Tibial nerve (tissue), 4 donors: ENCODE results near the gene HADHA.

ENCODE experiments used
- CTCF ChIP-seq, 5 experiments: fragments of 200-600 bp in 3 of 5; fragments of 450-650 bp in 2 of 5; sonication (generic) in 3 of 5; IDR thresholded peaks; one replicate each; pipeline ENCODE4 v1.5.1; 2016 to 2019; ENCODE audit warnings: antibody characterized with exemption in 5 of 5, mild to moderate bottlenecking in 3 of 5, moderate library complexity in 2 of 5
- EP300 ChIP-seq, 2 donors: sonication (generic); formaldehyde crosslinking; IDR thresholded peaks; one replicate each; pipeline ENCODE4 v1.6.1; 2017; ENCODE audit warnings: antibody characterized with exemption in 2 of 2, mild to moderate bottlenecking in 1 of 2

DNA sequence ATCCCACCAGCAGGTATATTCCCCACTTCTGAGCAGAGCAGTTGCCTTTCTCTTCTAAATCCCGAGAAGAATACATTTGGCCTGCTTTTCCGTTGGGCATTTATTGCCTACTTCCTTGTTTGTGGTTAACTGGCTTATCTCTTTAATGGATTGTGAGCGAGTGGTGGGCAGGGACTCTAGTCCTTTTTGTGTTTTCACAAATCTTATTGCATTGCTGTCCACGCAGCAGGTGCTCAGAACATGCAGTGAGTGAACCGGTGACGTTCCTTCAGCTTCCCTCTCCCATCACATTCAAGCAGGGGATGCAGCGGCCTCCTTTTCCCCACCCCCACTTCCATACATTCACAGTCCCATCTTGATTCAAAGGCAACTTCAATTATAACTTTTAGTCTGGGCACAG lies 100.4 kb downstream of the HADHA start:
- no peak for TF ChIP-seq EP300 (IDR thresholded peaks at IDR 0.05)
- TF ChIP-seq CTCF (IDR thresholded peaks at IDR 0.05) = no peak
